GM18526 (cell line): ENCODE results near the gene CAPNS2.

Experiments
- POLR2A ChIP-seq: IDR thresholded peaks from 3 replicates; pipeline ENCODE4 v1.6.1; 2011; ENCODE audit not compliant: insufficient read length; ENCODE audit errors: extremely low read depth

Gene CAPNS2

GRCh38 chr16:55559933-55560516, 6.5 kb upstream of the CAPNS2 start:
- TF ChIP-seq POLR2A, result no peak

GRCh38 chr16:55561319-55561848, 5.1 kb upstream of the CAPNS2 start:
- no peak for TF ChIP-seq POLR2A

- no peak for TF ChIP-seq POLR2A
Observed at GRCh38 chr16:55562936-55563335, 3.5 kb upstream of the CAPNS2 start.

GRCh38 chr16:55563797-55564196, 2.7 kb upstream of the CAPNS2 start:
- TF ChIP-seq POLR2A, result no peak

- no peak for TF ChIP-seq POLR2A
Observed at GRCh38 chr16:55565086-55565485, 1.4 kb upstream of the CAPNS2 start.

- TF ChIP-seq POLR2A, result no peak
Observed at GRCh38 chr16:55567382-55567781, 898 bp downstream of the CAPNS2 start.

GRCh38 chr16:55568207-55568606, 1.7 kb downstream of the CAPNS2 start:
- no peak for TF ChIP-seq POLR2A

- TF ChIP-seq POLR2A, result no peak
Observed at GRCh38 chr16:55569025-55569424, 2.5 kb downstream of the CAPNS2 start.

GRCh38 chr16:55570159-55570558, 3.7 kb downstream of the CAPNS2 start:
- no peak for TF ChIP-seq POLR2A

- no peak for TF ChIP-seq POLR2A
Observed at GRCh38 chr16:55571191-55571897, 4.9 kb downstream of the CAPNS2 start.

GRCh38 chr16:55572439-55572838, 6.0 kb downstream of the CAPNS2 start:
- no peak for TF ChIP-seq POLR2A

GRCh38 chr16:55574811-55575210, 8.3 kb downstream of the CAPNS2 start:
- no peak for TF ChIP-seq POLR2A

- no peak for TF ChIP-seq POLR2A
Observed at GRCh38 chr16:55575496-55575895, 9.0 kb downstream of the CAPNS2 start.

GRCh38 chr16:55576384-55576783, 9.9 kb downstream of the CAPNS2 start:
- no peak for TF ChIP-seq POLR2A

GRCh38 chr16:55577887-55578286, 11.4 kb downstream of the CAPNS2 start:
- TF ChIP-seq POLR2A, result no peak

GRCh38 chr16:55585631-55586030, 19.1 kb downstream of the CAPNS2 start:
- no peak for TF ChIP-seq POLR2A

GRCh38 chr16:55588799-55589198, 22.3 kb downstream of the CAPNS2 start:
- no peak for TF ChIP-seq POLR2A
